DND-41 (cell line): ENCODE data around the gene PTPMT1.

Source experiments
- CTCF ChIP-seq: IDR thresholded peaks from 2 replicates; pipeline ENCODE4 v1.5.1; 2012; ENCODE audit warnings: borderline replicate concordance, low read length, moderate library complexity, mild to moderate bottlenecking; ENCODE audit not compliant: poor library complexity, severe bottlenecking; ENCODE audit errors: extremely low read depth
- EZH2 ChIP-seq: IDR thresholded peaks from 3 replicates; pipeline ENCODE4 v1.6.1; 2012; ENCODE audit warnings: borderline replicate concordance, low read depth, mild to moderate bottlenecking, moderate library complexity, low read length, inconsistent platforms; ENCODE audit not compliant: severe bottlenecking

- no peak for TF ChIP-seq CTCF
- TF ChIP-seq EZH2: no peak
Observed at GRCh38 chr11:47571895-47572294, 6.5 kb downstream of the PTPMT1 start.
